ENCODE results near the gene KLRC2. TPM values are rescaled to one million over a fixed set of nuclear protein-coding genes. Genes with fewer than 3 reads are reported as not detected.
"Not testable (repeated sequence)": the region's sequence is repeated elsewhere in the genome, so short reads cannot be mapped to it uniquely, and the experiment has no call there.

The KLRC2 gene
- total RNA-seq, 1 experiment from 2014 or later = 5.2 TPM

DNA sequence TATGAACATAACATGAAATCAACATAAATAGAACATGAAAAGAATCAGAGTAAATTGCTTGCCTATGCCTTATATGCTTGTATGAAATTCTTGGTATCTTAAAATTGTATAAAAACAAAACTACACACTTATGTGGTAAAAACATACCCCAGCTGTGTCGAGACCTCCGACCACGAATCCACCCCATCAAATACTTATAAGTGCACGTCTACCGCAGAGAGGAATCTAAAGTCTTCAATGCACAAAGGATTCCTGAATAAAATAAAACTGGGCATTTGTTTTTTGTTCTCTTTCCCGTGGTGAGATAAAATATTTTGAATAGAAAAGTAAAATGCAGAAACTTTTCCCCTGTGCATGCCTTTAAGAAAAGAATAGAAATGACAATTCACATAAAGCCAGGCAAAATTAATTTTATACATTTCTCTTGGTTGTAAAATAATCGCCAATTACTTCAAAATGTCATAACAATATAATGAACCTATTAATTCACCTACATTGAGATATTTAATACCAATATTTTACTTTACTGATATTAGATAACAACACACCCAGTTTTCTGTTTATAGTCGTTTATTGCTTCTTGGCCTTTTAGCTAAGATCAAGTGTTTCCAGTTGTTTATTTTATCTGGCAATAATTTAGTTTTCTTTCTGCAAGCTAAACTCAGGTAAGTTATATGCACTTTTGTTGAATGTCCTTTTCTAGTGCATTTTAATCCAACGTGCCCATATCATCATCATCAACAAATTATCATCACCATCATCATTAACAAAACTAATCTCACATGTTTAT, 47.0 kb downstream of the KLRC2 start:
- peaks cover 7% of the 10 kb centered on the region for H3K36me3 Mint-ChIP-seq (ENCODE audit: insufficient read depth, unreplicated experiment)
- TF ChIP-seq CTCF (IDR thresholded peaks at IDR 0.05; ENCODE audit: unreplicated experiment) = no peak
- no peaks in the 10 kb centered on the region for H3K27me3 Mint-ChIP-seq (ENCODE audit: insufficient read depth, unreplicated experiment)
- intact Hi-C loops (cut with micrococcal nuclease) = no loop called here
- H3K27ac Mint-ChIP-seq (ENCODE audit: low read depth, unreplicated experiment) = no peak overlapping the region
- POLR2A ChIA-PET = interaction anchor here (0.9 to 1.2 kb wide), 3 partner anchors 15 to 24 kb away, joined by 4 read pairs; no protein-coding TSS in a partner anchor
- H3K4me3 Mint-ChIP-seq (ENCODE audit: unreplicated experiment) = no peak overlapping the region
- DNase-seq (ENCODE audit: unreplicated experiment) = no peak
- no peaks in the 10 kb centered on the region for H3K9me3 Mint-ChIP-seq (ENCODE audit: unreplicated experiment)
- CTCF ChIA-PET = interaction anchor here (0.6 to 0.9 kb wide), 2 partner anchors 8 to 153 kb away, joined by 3 to 5 read pairs; no protein-coding TSS in a partner anchor
- no TSS peak for BruUV-seq (replicated peaks)
- H3K4me1 Mint-ChIP-seq (ENCODE audit: insufficient read depth, unreplicated experiment) = peaks cover 17% of the 10 kb centered on the region

- intact Hi-C loops (cut with micrococcal nuclease); H3K27me3 Mint-ChIP-seq (ENCODE audit: insufficient read depth, unreplicated experiment); H3K9me3 Mint-ChIP-seq (ENCODE audit: unreplicated experiment); DNase-seq (ENCODE audit: unreplicated experiment); H3K4me3 Mint-ChIP-seq (ENCODE audit: unreplicated experiment); H3K36me3 Mint-ChIP-seq (ENCODE audit: insufficient read depth, unreplicated experiment); BruUV-seq (replicated peaks); H3K27ac Mint-ChIP-seq (ENCODE audit: low read depth, unreplicated experiment): not testable (repeated sequence)
- CTCF ChIA-PET = interaction anchor here (0.6 to 1.1 kb wide), 2 partner anchors 14 to 58 kb away, joined by 3 read pairs; no protein-coding TSS in a partner anchor
- H3K4me1 Mint-ChIP-seq (ENCODE audit: insufficient read depth, unreplicated experiment) = peaks cover 17% of the 10 kb centered on the region
- POLR2A ChIA-PET = interaction anchor here (3.4 to 3.9 kb wide), 2 partner anchors 13 to 22 kb away, joined by 16 to 26 read pairs; no protein-coding TSS in a partner anchor
Observed at GRCh38 chr12:10387498-10387897, 48.3 kb downstream of the KLRC2 start.

GRCh38 chr12:10386857-10387256, 49.0 kb downstream of the KLRC2 start:
- Mint-ChIP-seq H3K4me3 (ENCODE audit: unreplicated experiment) (no peak overlapping the region), H3K36me3 (ENCODE audit: insufficient read depth, unreplicated experiment) (peaks cover 7% of the 10 kb centered on the region), H3K4me1 (ENCODE audit: insufficient read depth, unreplicated experiment) (peaks cover 17% of the 10 kb centered on the region), H3K27me3 (ENCODE audit: insufficient read depth, unreplicated experiment) (no peaks in the 10 kb centered on the region), H3K27ac (ENCODE audit: low read depth, unreplicated experiment) (no peak overlapping the region), H3K9me3 (ENCODE audit: unreplicated experiment) (peaks cover 7% of the 10 kb centered on the region)
- no peak for DNase-seq (ENCODE audit: unreplicated experiment)
- intact Hi-C loops (cut with micrococcal nuclease) = no loop called here
- ChIA-PET POLR2A (interaction anchor here (0.7 to 3.9 kb wide), 4 partner anchors 11 to 22 kb away, joined by 4 to 26 read pairs (median 10); no protein-coding TSS in a partner anchor), CTCF (interaction anchor here (1.1 to 1.4 kb wide), 2 partner anchors 13 to 20 kb away, joined by 3 read pairs; no protein-coding TSS in a partner anchor)
- BruUV-seq (replicated peaks) = no TSS peak
- no peak for TF ChIP-seq CTCF (IDR thresholded peaks at IDR 0.05; ENCODE audit: unreplicated experiment)

DNA sequence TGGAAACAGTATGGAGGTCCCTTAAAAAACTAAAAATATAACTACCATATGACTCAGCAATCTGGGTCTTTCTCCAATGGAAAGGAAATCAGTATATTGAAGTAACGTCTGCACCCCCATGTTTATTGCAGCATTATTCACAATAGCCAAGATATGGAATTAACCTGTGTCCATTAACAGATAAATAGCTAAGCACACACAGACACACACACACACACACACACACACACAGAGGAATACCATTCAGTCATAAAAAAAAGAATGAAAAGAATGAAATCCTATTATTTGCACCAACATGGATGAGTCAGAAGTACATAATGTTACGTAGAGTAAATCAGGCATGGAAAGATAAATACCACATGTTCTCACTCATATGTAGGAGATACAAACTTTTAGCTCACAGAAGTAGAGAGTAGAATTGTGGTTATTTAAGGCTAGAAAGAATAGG, 50.6 kb downstream of the KLRC2 start:
- Mint-ChIP-seq H3K27ac (ENCODE audit: low read depth, unreplicated experiment) (peak overlapping the region; percentile 74), H3K9me3 (ENCODE audit: unreplicated experiment) (peaks cover 7% of the 10 kb centered on the region), H3K36me3 (ENCODE audit: insufficient read depth, unreplicated experiment) (peaks cover 14% of the 10 kb centered on the region), H3K27me3 (ENCODE audit: insufficient read depth, unreplicated experiment) (no peaks in the 10 kb centered on the region), H3K4me1 (ENCODE audit: insufficient read depth, unreplicated experiment) (peaks cover 17% of the 10 kb centered on the region), H3K4me3 (ENCODE audit: unreplicated experiment) (peak overlapping the region; percentile 7)
- no peak for TF ChIP-seq CTCF (IDR thresholded peaks at IDR 0.05; ENCODE audit: unreplicated experiment)
- DNase-seq (ENCODE audit: unreplicated experiment) = peak; percentile 72
- intact Hi-C loops (cut with micrococcal nuclease) = no loop called here
- ChIA-PET POLR2A (interaction anchor here (0.6 to 3.9 kb wide), 7 partner anchors 9 to 173 kb away, joined by 3 to 26 read pairs (median 4); partner anchors contain the start of gene GABARAPL1), CTCF (no interaction called here)
- no TSS peak for BruUV-seq (replicated peaks)

All from MCF 10A (cell line).